Parathyroid adenoma (tissue), 2 donors: Measurements from ENCODE around the gene FAM124B.
"Not testable (repeated sequence)": the region's sequence is repeated elsewhere in the genome, so short reads cannot be mapped to it uniquely, and the experiment has no call there.

Experiments
- H2AFZ ChIP-seq: fragments of 300-600 bp; sonication (generic); one replicate; pipeline ENCODE4 v1.7.0; 2017; ENCODE audit warnings: antibody characterized with exemption, mild to moderate bottlenecking
- H3K27ac ChIP-seq: fragments of 300-600 bp; sonication (generic); one replicate; pipeline ENCODE4 v1.7.0; 2017
- H3K27me3 ChIP-seq: fragments of 300-600 bp; sonication (generic); one replicate; pipeline ENCODE4 v1.7.0; 2017; ENCODE audit warnings: low read length; ENCODE audit not compliant: control insufficient read depth, insufficient read depth
- H3K36me3 ChIP-seq: fragments of 300-600 bp; sonication (generic); one replicate; pipeline ENCODE4 v1.7.0; 2017; ENCODE audit warnings: low read length; ENCODE audit not compliant: control insufficient read depth, insufficient read depth
- H3K4me1 ChIP-seq: fragments of 300-600 bp; sonication (generic); one replicate; pipeline ENCODE4 v1.7.0; 2017; ENCODE audit warnings: control low read depth
- H3K4me2 ChIP-seq: fragments of 300-600 bp; sonication (generic); one replicate; pipeline ENCODE4 v1.7.0; 2017; ENCODE audit warnings: low read length
- H3K4me3 ChIP-seq: fragments of 300-600 bp; sonication (generic); one replicate; pipeline ENCODE4 v1.7.0; 2017; ENCODE audit warnings: low read depth, low read length
- H3K79me2 ChIP-seq: fragments of 300-600 bp; sonication (generic); one replicate; pipeline ENCODE4 v1.7.0; 2017; ENCODE audit warnings: control low read depth
- H3K9ac ChIP-seq: fragments of 300-600 bp; sonication (generic); one replicate; pipeline ENCODE4 v1.7.0; 2017; ENCODE audit warnings: mild to moderate bottlenecking
- H3K9me3 ChIP-seq: fragments of 300-600 bp; sonication (generic); one replicate; pipeline ENCODE4 v1.7.0; 2017; ENCODE audit warnings: low read length; ENCODE audit not compliant: control insufficient read depth
- TF ChIP-seq, protein P1 (sequence below): fragments of 300-600 bp; sonication (generic); IDR thresholded peaks from one replicate; pipeline ENCODE4 v1.7.0; 2017; ENCODE audit warnings: antibody characterized with exemption, mild to moderate bottlenecking
- donor health status: primary hyperparathyroidism.

FAM124B gene

GRCh38 chr2:224386876-224387275 lies 15.0 kb downstream of the FAM124B start:
- Histone ChIP-seq H3K4me1 (peaks cover 61% of the 10 kb centered on the region), H3K27ac (peak overlapping the region; percentile 90), H3K4me3 (no peak overlapping the region), H3K4me2 (no peak overlapping the region), H3K9me3 (no peaks in the 10 kb centered on the region), H3K79me2 (peaks cover 16% of the 10 kb centered on the region), H3K9ac (no peak overlapping the region), H3K36me3 (no peaks in the 10 kb centered on the region), H3K27me3 (no peaks in the 10 kb centered on the region), H2AFZ (no peak overlapping the region)
- TF ChIP-seq, protein P1, sequence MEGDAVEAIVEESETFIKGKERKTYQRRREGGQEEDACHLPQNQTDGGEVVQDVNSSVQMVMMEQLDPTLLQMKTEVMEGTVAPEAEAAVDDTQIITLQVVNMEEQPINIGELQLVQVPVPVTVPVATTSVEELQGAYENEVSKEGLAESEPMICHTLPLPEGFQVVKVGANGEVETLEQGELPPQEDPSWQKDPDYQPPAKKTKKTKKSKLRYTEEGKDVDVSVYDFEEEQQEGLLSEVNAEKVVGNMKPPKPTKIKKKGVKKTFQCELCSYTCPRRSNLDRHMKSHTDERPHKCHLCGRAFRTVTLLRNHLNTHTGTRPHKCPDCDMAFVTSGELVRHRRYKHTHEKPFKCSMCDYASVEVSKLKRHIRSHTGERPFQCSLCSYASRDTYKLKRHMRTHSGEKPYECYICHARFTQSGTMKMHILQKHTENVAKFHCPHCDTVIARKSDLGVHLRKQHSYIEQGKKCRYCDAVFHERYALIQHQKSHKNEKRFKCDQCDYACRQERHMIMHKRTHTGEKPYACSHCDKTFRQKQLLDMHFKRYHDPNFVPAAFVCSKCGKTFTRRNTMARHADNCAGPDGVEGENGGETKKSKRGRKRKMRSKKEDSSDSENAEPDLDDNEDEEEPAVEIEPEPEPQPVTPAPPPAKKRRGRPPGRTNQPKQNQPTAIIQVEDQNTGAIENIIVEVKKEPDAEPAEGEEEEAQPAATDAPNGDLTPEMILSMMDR: no peak

GRCh38 chr2:224382973-224383555 lies 18.8 kb downstream of the FAM124B start:
- peak overlapping the region; percentile 90 for H3K27ac ChIP-seq
- H3K4me1 ChIP-seq: peaks cover 67% of the 10 kb centered on the region
- H3K27me3 ChIP-seq: no peaks in the 10 kb centered on the region
- H3K9ac ChIP-seq: no peak overlapping the region
- H3K9me3 ChIP-seq: no peaks in the 10 kb centered on the region
- H2AFZ ChIP-seq: peak overlapping the region; percentile 26
- no peak overlapping the region for H3K4me3 ChIP-seq
- no peaks in the 10 kb centered on the region for H3K36me3 ChIP-seq
- TF ChIP-seq, protein P1: no peak
- H3K4me2 ChIP-seq: no peak overlapping the region
- H3K79me2 ChIP-seq: peaks cover 16% of the 10 kb centered on the region

- H3K4me1 ChIP-seq: peaks cover 61% of the 10 kb centered on the region
- H2AFZ ChIP-seq, H3K27me3 ChIP-seq, H3K9ac ChIP-seq, H3K4me2 ChIP-seq, H3K36me3 ChIP-seq, H3K4me3 ChIP-seq, H3K9me3 ChIP-seq: not testable (repeated sequence)
- H3K27ac ChIP-seq: peak overlapping the region; percentile 90
- peaks cover 16% of the 10 kb centered on the region for H3K79me2 ChIP-seq
Observed at GRCh38 chr2:224382280-224382647, 19.6 kb downstream of the FAM124B start.

DNA sequence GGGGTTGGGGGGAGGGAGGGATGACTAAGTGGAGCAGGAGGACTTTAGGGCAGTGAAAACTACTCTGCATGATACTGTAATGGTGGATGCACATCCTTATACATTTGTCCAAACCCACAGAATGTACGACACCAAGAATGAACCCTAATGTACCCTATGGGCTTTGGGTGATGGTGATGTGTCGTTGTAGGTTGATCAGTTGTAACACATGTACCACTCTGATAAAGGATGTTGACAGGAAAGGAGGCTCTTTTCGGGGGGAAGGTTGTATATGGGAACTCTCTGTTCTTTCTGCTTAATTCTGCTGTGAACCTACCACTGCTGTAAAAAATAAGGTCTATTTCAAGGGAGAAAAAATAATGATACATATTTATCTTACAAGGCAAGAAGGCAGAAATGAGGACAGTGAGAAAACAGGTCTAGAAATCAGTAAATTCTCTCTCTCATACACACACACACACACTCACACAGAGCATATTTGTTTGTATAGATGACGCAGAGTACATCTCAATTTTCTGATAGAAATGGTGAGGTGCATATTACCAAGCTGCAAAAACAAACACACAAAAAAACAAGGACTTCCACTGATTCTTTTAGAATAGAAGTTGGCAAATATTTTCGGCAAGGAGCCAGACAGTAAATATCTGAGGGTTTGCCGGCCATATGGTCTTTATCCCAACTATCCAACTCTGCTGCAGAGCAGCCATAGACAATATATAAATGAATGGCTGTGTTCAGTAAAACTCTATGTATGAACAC lies 20.2 kb downstream of the FAM124B start:
- peak overlapping the region; percentile 90 for H3K27ac ChIP-seq
- H3K4me3 ChIP-seq: no peak overlapping the region
- no peak overlapping the region for H3K4me2 ChIP-seq
- peaks cover 59% of the 10 kb centered on the region for H3K4me1 ChIP-seq
- H3K79me2 ChIP-seq: peaks cover 20% of the 10 kb centered on the region
- H3K9ac ChIP-seq: no peak overlapping the region
- no peaks in the 10 kb centered on the region for H3K36me3 ChIP-seq
- H3K9me3 ChIP-seq: no peaks in the 10 kb centered on the region
- TF ChIP-seq, protein P1: no peak
- H2AFZ ChIP-seq: no peak overlapping the region
- no peaks in the 10 kb centered on the region for H3K27me3 ChIP-seq

- peaks cover 42% of the 10 kb centered on the region for H3K4me1 ChIP-seq
- H3K27ac ChIP-seq: peak overlapping the region; percentile 90
- TF ChIP-seq, protein P1: no peak
- no peaks in the 10 kb centered on the region for H3K36me3 ChIP-seq
- H3K79me2 ChIP-seq: peaks cover 20% of the 10 kb centered on the region
- H3K4me3 ChIP-seq: no peak overlapping the region
- no peaks in the 10 kb centered on the region for H3K9me3 ChIP-seq
- no peak overlapping the region for H3K4me2 ChIP-seq
- no peak overlapping the region for H3K9ac ChIP-seq
- H2AFZ ChIP-seq: no peak overlapping the region
- no peaks in the 10 kb centered on the region for H3K27me3 ChIP-seq
Observed at GRCh38 chr2:224379986-224380385, 21.9 kb downstream of the FAM124B start.
